ENCODE measurements around the gene POLR3F.
A peak's percentile ranks its signal among the peaks of the same experiment; 100 is the strongest.
"Not testable (repeated sequence)": the region's sequence is repeated elsewhere in the genome, so short reads cannot be mapped to it uniquely, and the experiment has no call there.

POLR3F gene

GRCh38 chr20:18466894-18467730 lies at the start of gene POLR3F, which contains the start of gene DZANK1:
TSS of gene POLR3F (plus strand) at chr20:18467390. CDS start at chr20:18467507, 117 bp downstream.
TSS of gene DZANK1 (minus strand) at chr20:18467030. CDS start at chr20:18465358, 1,672 bp downstream.
- peak; percentile 99 for DNase-seq (ENCODE audit: low spot score)

- no peak for DNase-seq (ENCODE audit: low spot score)
Observed at GRCh38 chr20:18421608-18422007, 45.6 kb upstream of the POLR3F start.

- DNase-seq (ENCODE audit: low spot score): no peak
Observed at GRCh38 chr20:18427214-18427613, 40.0 kb upstream of the POLR3F start.

GRCh38 chr20:18428490-18429173 lies 38.6 kb upstream of the POLR3F start:
- no peak for DNase-seq (ENCODE audit: low spot score)

GRCh38 chr20:18430172-18430826 lies 36.9 kb upstream of the POLR3F start:
- no peak for DNase-seq (ENCODE audit: low spot score)

GRCh38 chr20:18431206-18431605 lies 36.0 kb upstream of the POLR3F start:
- DNase-seq (ENCODE audit: low spot score): no peak

- no peak for DNase-seq (ENCODE audit: low spot score)
Observed at GRCh38 chr20:18436847-18437246, 30.3 kb upstream of the POLR3F start.

- no peak for DNase-seq (ENCODE audit: low spot score)
Observed at GRCh38 chr20:18440403-18440802, 26.8 kb upstream of the POLR3F start.

GRCh38 chr20:18443886-18444285 lies 23.3 kb upstream of the POLR3F start:
- no peak for DNase-seq (ENCODE audit: low spot score)

GRCh38 chr20:18456600-18456999 lies 10.6 kb upstream of the POLR3F start:
- no peak for DNase-seq (ENCODE audit: low spot score)

- DNase-seq (ENCODE audit: low spot score): no peak
Observed at GRCh38 chr20:18465536-18466200, 1.5 kb upstream of the POLR3F start.

- DNase-seq (ENCODE audit: low spot score): no peak
Observed at GRCh38 chr20:18466574-18466893, 656 bp upstream of the POLR3F start.

GRCh38 chr20:18477218-18477617 lies 10.0 kb downstream of the POLR3F start:
- DNase-seq (ENCODE audit: low spot score): no peak

GRCh38 chr20:18477821-18478220 lies 10.6 kb downstream of the POLR3F start:
- DNase-seq (ENCODE audit: low spot score): no peak

GRCh38 chr20:18481596-18481995 lies 14.4 kb downstream of the POLR3F start:
- DNase-seq (ENCODE audit: low spot score): no peak

- no peak for DNase-seq (ENCODE audit: low spot score)
Observed at GRCh38 chr20:18488301-18488700, 21.1 kb downstream of the POLR3F start.

- DNase-seq (ENCODE audit: low spot score): no peak
Observed at GRCh38 chr20:18496042-18496441, 28.9 kb downstream of the POLR3F start.

- peak; percentile 77 for DNase-seq (ENCODE audit: low spot score)
Observed at GRCh38 chr20:18496740-18497592, 29.8 kb downstream of the POLR3F start, which contains the start of gene RBBP9. TSS of gene RBBP9 (minus strand) at chr20:18497225. CDS start at chr20:18497167, 58 bp downstream.

GRCh38 chr20:18497603-18498002 lies 30.4 kb downstream of the POLR3F start:
- no peak for DNase-seq (ENCODE audit: low spot score)

- not testable (repeated sequence) for DNase-seq (ENCODE audit: low spot score)
Observed at GRCh38 chr20:18501672-18502071, 34.5 kb downstream of the POLR3F start.

GRCh38 chr20:18504479-18505060 lies 37.4 kb downstream of the POLR3F start:
- DNase-seq (ENCODE audit: low spot score): no peak
